Natural killer cell treated with Interleukin-12 subunit alpha and Interleukin-12 subunit beta and Interleukin-15 and Interleukin-18, amount 100 ng/mL, for 72 hours (primary cell): ENCODE data around the gene GCGR. TPM values are rescaled to one million over a fixed set of nuclear protein-coding genes. Genes with fewer than 3 reads are reported as not detected.
A peak's percentile ranks its signal among the peaks of the same experiment; 100 is the strongest.
"Not testable (repeated sequence)": the region's sequence is repeated elsewhere in the genome, so short reads cannot be mapped to it uniquely, and the experiment has no call there.

Source experiments
- ATAC-seq, 2 donors: fragments of 150-1000 bp; cut with Tn5 transposase in 1 of 2; sonication (Bioruptor Pico), chemical (Tn5 transposase) in 1 of 2; 2 replicates each; pipeline ENCODE4 v1.10.0; 2021
- DNase-seq: peaks from one replicate; pipeline ENCODE4 v3.0.0; 2022; ENCODE audit warnings: low spot score
- H3K27ac Mint-ChIP-seq, 2 donors: 1 replicate in 1 of 2; 2 replicates in 1 of 2; pipeline ENCODE4 v1.8.0; 2022; ENCODE audit warnings: mixed read lengths in 2 of 2, mild to moderate bottlenecking in 1 of 2, moderate library complexity in 1 of 2
- H3K27me3 Mint-ChIP-seq, 2 donors: 1 replicate in 1 of 2; 2 replicates in 1 of 2; pipeline ENCODE4 v1.8.0; 2022; ENCODE audit warnings: mixed read lengths in 2 of 2
- H3K36me3 Mint-ChIP-seq: one replicate; pipeline ENCODE4 v1.8.0; 2022; ENCODE audit warnings: mixed read lengths
- H3K4me1 Mint-ChIP-seq, 2 donors: 1 replicate in 1 of 2; 2 replicates in 1 of 2; pipeline ENCODE4 v1.8.0; 2022; ENCODE audit warnings: low read depth in 2 of 2, mixed read lengths in 2 of 2, mild to moderate bottlenecking in 1 of 2
- H3K4me3 Mint-ChIP-seq: one replicate; pipeline ENCODE4 v1.8.0; 2022; ENCODE audit warnings: mixed read lengths
- H3K9me3 Mint-ChIP-seq: 2 replicates; pipeline ENCODE4 v1.8.0; 2022; ENCODE audit warnings: mixed read lengths
- total RNA-seq, 2 donors: library from RNA; stranded (reverse); gene quantifications; one replicate each; pipeline ENCODE4 v1.2.3, GENCODE V29; 2022

The GCGR gene
- total RNA-seq, 2 donors from 2014 or later = not detected

DNA sequence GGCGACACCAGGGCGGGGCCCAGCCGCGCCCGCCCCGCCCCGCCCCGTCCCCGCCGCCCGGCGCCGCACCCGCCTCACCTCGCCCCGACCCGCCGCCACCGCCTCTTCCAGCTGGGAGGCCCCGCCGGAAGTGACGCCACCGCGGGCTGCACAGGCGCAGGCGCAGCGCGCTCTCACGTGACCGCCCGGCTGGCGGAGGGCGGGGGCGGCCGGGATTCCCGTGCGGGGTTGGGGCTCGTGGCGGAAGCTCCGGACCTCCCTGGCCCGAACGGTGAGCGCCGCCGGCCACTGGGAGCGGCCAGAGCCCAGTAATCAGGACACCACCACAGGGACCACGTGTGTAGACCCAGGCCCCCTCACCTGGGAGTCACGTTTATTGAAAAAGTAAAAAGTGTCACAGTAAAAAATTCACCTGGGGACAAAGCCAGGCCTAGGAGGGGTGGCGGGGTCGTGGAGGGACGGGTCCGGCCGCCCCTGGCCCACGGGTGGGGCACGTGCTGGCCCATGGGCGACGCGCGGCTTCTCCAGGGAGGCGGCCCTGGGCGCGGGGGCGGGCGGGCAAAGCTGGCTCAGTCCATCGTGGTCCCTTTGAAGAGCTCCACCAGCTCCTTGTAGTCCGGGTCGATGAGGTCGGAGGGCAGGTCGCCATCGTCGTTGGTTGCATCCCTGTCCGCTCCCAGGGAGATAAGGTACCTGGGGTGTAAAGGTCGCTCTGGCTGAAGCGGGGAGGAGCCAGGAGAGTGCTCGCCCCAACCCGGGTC lies 29.4 kb downstream of the GCGR start, which contains the start of gene MCRIP1:
MCRIP1 (minus strand) TSS at position 132 of the 761 bp plus-strand sequence. CDS start 8,785 bp downstream, outside the sequence.
- Mint-ChIP-seq H3K9me3 (no peaks in the 10 kb centered on the region), H3K36me3 (no peaks in the 10 kb centered on the region), H3K4me1 (peaks cover 26 to 35% of the 10 kb centered on the region in 2 donors), H3K27ac (peak within 1 kb of the TSS; percentile 86 to 93), H3K27me3 (no peaks in the 10 kb centered on the region), H3K4me3 (peak within 1 kb of the TSS; percentile 91)
- ATAC-seq = peak; percentile 90 to 92
- DNase-seq = peak; percentile 96

DNA sequence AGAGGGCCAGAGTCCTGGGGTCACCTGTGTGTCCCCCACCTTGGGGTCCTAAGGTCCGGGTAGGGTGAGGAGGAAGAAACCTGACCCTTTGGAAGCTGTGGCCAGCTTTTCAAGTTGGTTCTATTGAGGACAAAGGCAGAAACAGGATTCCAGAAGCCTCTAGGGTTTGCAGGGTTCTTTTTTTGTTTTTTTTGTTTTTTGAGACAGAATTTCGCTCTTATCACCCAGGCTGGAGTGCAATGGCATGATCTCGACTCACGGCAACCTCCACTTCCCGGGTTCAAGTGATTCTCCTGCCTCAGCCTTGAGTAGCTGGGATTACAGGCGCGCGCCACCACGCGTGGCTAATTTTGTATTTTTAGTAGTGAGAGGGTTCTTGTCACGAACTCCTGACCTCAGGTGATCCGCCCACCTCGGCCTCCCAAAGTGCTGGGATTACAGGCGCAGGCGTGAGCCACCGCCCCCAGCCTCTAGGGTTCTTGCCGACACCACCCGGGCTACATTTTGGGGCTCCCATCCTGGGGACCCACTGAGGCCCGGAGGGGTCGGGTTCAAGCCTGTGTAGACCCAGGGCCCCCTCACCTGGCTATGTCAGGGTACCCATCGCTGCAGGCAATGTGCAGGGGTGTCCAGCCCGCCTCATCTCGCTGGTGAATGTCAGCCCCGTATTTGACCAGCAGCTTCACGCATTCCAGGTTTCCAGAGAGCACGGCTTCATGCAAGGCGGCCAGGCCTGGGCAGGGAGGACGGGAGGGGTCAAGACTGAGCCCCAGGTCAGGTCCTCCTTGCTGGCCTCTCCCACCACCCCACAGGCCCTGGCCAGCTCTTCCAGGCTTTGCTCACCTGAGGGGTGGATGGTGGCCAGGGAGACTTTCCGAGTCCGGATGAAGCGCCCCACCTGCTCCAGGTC lies 30.2 kb downstream of the GCGR start:
- no peaks in the 10 kb centered on the region for H3K27me3 Mint-ChIP-seq
- peak overlapping the region; percentile 28 to 47 for H3K27ac Mint-ChIP-seq
- ATAC-seq = no peak

DNA sequence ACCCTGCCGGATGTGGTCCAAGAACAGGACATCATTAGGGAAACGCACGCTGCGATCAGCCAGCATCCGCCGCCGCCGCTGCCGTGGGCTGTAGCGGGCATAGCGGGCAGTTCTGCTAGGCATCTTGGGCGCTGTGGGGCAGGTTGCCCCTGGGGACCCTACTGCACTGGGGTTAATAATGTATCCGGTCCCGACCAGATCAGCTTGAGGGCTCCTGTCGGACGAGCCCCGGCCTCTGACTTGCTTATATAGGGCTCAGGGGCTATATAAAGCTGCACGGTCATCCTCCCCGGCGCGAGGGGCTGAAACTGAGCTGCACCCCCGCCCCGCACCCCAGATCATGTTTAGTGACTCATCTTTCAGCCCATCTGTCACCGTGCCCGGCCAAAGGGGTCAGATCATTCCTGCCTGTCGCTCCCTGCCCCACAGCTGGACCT lies 30.9 kb downstream of the GCGR start, which contains the start of gene PPP1R27:
PPP1R27 (minus strand) TSS at position 220 of the 437 bp plus-strand sequence; CDS start at position 123, 97 bp downstream.
- ATAC-seq = no peak
- H3K4me3 Mint-ChIP-seq = peak within 1 kb of the TSS; percentile 65
- H3K9me3 Mint-ChIP-seq = no peaks in the 10 kb centered on the region
- peaks cover 22 to 24% of the 10 kb centered on the region in 2 donors for H3K4me1 Mint-ChIP-seq
- no peaks in the 10 kb centered on the region for H3K36me3 Mint-ChIP-seq
- peak within 1 kb of the TSS; percentile 28 to 47 for H3K27ac Mint-ChIP-seq
- DNase-seq = no peak
- H3K27me3 Mint-ChIP-seq = no peaks in the 10 kb centered on the region

More for the DNA sequence above, 30.2 kb downstream of the GCGR start:
- H3K36me3 Mint-ChIP-seq = no peaks in the 10 kb centered on the region
- peak overlapping the region; percentile 65 for H3K4me3 Mint-ChIP-seq
- peaks cover 24 to 30% of the 10 kb centered on the region in 2 donors for H3K4me1 Mint-ChIP-seq
- H3K9me3 Mint-ChIP-seq = no peaks in the 10 kb centered on the region
- DNase-seq = peak; percentile 40

DNA sequence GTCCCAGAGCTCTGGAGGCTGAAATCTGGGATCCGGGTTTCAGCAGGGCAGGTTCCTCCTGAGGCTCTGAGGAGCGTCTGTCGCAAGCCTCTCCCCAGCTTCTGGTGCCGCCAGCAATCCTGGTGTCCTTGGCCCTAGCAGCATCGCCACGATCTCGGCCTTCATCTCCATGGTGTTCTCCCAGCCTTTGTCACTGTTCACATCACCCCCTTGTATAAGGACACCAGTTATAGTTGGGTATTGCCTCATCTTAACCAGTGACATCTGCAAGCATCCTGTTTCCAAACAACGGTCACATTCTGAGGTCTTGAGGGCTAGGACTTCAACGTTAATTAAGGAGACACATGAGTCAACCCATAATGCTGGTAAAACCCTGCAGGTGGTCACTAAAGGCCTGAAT lies 33.7 kb downstream of the GCGR start:
- ATAC-seq (no peak), DNase-seq (no peak)
- Mint-ChIP-seq H3K36me3 (no peaks in the 10 kb centered on the region), H3K4me3 (no peak overlapping the region), H3K27me3 (no peaks in the 10 kb centered on the region), H3K4me1 (peaks cover 6 to 8% of the 10 kb centered on the region in 2 donors), H3K27ac (no peak overlapping the region), H3K9me3 (no peaks in the 10 kb centered on the region)

DNA sequence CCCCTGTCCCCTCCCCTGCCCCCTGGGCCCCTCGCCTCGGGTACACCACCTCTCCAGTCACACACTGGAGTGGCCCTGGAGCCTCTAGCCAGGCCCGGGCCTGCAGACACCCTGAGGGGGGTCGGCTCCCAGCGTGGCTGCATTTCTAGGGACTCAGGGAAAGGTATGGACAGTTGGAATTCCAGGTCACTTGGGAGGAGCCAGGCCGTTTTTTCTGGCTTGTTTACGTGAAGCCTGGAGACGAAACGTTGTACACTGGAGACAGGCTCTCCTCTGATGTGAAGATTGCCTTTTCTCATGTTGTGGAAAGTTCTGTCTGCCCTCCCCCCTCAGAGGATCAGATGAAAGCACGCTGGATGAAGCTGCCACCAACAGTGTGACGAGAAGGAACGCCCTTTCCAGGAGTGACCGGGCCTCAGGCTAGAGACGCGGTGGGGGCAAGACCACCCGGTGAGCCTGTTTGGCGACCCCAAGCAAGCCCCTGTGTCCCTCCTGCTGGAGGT lies 34.9 kb downstream of the GCGR start:
- ATAC-seq = no peak
- Mint-ChIP-seq H3K36me3 (no peaks in the 10 kb centered on the region), H3K4me1 (peaks cover 6 to 8% of the 10 kb centered on the region in 2 donors), H3K27me3 (no peaks in the 10 kb centered on the region), H3K9me3 (no peaks in the 10 kb centered on the region), H3K27ac (no peak overlapping the region), H3K4me3 (no peak overlapping the region)
- no peak for DNase-seq

DNA sequence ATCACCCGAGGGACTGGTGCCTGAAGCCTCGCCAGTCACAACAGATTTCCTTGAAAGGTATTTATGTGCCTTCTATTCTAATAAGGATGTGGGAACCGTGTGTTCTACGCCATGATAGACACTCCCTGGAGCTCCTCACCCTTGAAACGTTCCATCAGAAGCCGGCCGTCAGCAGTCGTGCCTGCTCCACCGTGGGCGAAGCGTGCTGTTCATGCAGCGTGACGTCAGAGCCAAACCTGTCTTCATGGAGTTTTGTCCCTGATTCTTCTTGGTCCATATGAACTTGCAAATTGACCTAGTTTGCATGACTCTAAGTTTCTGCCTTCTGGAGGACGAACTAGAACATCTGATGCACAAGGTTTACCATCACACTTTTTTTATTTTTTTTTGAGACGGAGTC lies 35.4 kb downstream of the GCGR start:
- Mint-ChIP-seq H3K36me3 (no peaks in the 10 kb centered on the region), H3K4me3 (no peak overlapping the region), H3K4me1 (peaks cover 6 to 8% of the 10 kb centered on the region in 2 donors), H3K27ac (no peak overlapping the region), H3K27me3 (no peaks in the 10 kb centered on the region), H3K9me3 (no peaks in the 10 kb centered on the region)
- ATAC-seq (no peak), DNase-seq (no peak)

DNA sequence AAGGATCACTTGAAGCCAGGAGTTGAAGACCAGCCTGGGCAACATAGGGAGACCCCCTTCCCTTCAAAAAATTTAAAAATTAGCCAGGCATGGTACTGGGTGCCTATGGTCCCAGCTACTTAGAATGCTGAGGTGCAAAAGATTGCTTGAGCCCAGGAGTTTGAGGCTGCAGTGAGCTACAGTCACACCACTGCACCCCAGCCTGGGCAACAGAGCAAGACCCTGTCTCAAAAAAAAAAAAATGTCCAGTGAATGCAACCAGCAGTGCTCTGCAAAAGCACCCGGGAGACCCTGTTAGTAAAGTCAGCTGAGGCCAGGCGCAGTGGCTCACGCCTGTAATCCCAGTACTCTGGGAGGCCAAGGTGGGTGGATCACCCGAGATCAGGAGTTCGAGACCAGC lies 36.1 kb downstream of the GCGR start:
- DNase-seq, H3K4me3 Mint-ChIP-seq, H3K27me3 Mint-ChIP-seq, H3K4me1 Mint-ChIP-seq, H3K9me3 Mint-ChIP-seq, H3K36me3 Mint-ChIP-seq, H3K27ac Mint-ChIP-seq, ATAC-seq: not testable (repeated sequence)

DNA sequence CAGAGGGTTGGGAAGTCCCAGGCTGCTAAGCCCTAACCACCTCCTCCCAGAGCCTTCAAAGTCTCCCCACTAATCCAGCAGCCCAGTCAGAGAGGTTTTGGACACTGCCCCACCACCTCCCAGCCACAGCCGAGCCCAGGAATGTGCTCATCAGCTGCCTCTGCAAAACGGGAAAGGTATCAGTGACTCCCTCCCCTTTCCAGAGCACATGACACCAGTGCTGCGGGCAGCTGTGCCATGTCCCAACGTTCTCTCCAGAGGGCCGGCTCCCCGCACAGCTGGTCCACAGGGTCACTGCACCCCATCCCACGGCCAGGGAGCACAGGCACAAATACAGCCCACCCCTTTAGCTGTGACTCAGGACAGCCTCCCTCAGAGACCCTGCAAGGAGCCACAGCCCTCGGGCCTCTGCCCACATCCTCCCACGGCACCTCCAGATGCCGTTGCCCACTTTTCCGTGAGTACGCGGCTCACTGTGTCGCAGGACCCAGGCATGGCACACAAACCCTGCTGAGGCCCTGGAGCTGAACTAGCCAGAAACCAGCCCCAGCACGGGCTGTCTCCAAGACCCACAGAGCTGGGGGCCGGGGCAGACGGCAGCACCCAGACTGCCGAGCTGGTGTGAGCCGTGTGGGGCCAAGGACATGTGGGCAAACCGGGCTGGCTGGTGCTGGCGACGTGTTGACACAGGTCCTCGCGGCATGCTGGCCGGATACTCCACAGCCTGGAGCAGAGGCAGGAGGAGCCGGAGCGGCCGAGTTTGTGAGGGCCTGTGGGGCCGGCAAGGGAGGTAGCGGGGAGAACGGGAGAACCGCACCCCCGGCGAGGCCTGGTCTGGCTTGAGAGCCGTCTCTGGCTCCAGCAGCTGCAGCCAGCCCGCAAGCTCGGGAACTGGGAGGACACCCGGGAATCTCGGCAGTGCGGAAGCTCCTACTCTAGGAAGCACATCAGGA lies 37.2 kb downstream of the GCGR start:
- Mint-ChIP-seq H3K36me3 (no peaks in the 10 kb centered on the region), H3K9me3 (no peaks in the 10 kb centered on the region), H3K4me3 (no peak overlapping the region), H3K27ac (no peak overlapping the region), H3K4me1 (peaks cover 6 to 8% of the 10 kb centered on the region in 2 donors), H3K27me3 (no peaks in the 10 kb centered on the region)
- DNase-seq (no peak), ATAC-seq (no peak)

DNA sequence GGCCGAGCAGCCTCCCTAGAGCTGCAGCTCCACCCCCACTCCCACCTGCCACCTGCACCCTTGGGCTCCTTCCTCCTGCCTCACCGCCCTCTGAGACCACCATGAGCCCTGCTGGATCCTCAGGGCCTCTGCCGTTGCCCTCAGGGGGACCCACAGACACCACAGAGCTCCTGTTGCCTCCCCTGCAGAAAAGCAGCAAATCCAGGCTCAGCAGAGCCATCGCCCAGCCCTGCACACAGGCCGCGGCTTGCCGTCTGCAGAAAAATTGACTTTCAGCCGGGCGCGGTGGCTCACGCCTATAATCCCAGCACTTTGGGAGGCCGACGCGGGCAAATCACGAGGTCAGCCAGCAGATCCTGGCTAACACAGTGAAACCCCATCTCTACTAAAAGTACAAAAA lies 37.9 kb downstream of the GCGR start:
- H3K9me3 Mint-ChIP-seq = no peaks in the 10 kb centered on the region
- peaks cover 6 to 8% of the 10 kb centered on the region in 2 donors for H3K4me1 Mint-ChIP-seq
- no peak overlapping the region for H3K27ac Mint-ChIP-seq
- no peak overlapping the region for H3K4me3 Mint-ChIP-seq
- H3K27me3 Mint-ChIP-seq = no peaks in the 10 kb centered on the region
- ATAC-seq (no peak), DNase-seq (no peak)
- no peaks in the 10 kb centered on the region for H3K36me3 Mint-ChIP-seq

DNA sequence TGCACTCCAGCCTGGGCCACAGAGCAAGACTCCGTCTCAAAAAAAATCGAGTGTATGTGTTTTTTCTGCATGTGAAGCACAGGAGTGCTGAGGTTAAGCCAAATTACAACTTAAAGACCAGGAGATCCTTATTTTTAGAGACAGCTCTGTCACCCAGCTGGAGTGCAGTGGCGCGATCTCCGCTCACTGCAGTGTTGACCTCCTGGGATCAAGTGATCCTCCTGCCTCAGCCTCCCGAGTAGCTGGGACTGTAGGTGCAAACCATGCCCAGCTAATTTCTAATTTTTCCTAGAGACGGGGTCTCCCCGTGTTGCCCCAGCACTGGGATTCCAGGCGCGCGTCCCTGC lies 38.4 kb downstream of the GCGR start:
- no peak overlapping the region for H3K4me3 Mint-ChIP-seq

DNA sequence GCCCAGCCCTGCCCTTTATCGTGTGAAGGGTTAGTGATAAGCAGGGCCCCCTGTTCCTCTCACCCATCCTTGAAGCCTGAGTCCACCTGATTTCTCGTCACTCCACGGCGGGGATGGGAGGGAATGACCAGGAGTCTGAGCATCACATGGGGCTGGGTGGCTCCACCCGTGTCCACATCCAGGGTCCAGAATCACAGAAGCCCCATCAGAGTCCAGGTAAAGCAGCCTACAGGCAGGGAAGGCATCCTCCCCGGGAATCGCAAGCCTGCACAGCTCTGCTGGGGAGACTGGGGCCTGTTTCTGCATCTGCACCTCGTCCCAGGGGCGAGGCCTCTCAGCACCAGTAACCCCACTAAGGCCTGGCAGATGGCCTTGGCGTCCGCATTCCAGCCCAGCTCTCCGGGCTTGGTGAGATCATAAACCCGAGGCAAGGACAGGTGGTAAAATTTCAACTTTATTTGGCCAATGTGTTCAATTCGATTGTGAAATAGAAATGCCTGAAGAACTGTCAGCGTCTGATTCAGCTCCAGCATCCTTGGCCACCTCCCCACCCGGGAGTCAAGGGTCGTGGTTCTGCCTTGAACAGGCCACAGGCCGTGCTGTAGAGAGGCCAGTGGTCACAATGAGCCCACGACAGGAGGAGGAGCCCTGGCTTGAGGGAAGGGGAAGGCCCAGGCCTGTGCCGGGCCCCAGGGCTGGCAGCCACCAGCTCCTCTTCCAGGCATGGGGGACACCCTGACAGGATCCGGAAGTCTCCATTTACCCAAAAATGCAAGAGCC lies 39.0 kb downstream of the GCGR start:
- Mint-ChIP-seq H3K4me3 (no peak overlapping the region), H3K9me3 (no peaks in the 10 kb centered on the region), H3K4me1 (peaks cover 1 to 4% of the 10 kb centered on the region in 2 donors), H3K36me3 (no peaks in the 10 kb centered on the region), H3K27me3 (no peaks in the 10 kb centered on the region), H3K27ac (no peak overlapping the region)
- DNase-seq = no peak
- ATAC-seq = no peak

More for the DNA sequence above, 38.4 kb downstream of the GCGR start:
- H3K27me3 Mint-ChIP-seq = no peaks in the 10 kb centered on the region
- H3K27ac Mint-ChIP-seq = no peak overlapping the region
- ATAC-seq (no peak), DNase-seq (no peak)
- H3K4me1 Mint-ChIP-seq = peaks cover 6 to 8% of the 10 kb centered on the region in 2 donors
- H3K36me3 Mint-ChIP-seq = no peaks in the 10 kb centered on the region
- no peaks in the 10 kb centered on the region for H3K9me3 Mint-ChIP-seq

DNA sequence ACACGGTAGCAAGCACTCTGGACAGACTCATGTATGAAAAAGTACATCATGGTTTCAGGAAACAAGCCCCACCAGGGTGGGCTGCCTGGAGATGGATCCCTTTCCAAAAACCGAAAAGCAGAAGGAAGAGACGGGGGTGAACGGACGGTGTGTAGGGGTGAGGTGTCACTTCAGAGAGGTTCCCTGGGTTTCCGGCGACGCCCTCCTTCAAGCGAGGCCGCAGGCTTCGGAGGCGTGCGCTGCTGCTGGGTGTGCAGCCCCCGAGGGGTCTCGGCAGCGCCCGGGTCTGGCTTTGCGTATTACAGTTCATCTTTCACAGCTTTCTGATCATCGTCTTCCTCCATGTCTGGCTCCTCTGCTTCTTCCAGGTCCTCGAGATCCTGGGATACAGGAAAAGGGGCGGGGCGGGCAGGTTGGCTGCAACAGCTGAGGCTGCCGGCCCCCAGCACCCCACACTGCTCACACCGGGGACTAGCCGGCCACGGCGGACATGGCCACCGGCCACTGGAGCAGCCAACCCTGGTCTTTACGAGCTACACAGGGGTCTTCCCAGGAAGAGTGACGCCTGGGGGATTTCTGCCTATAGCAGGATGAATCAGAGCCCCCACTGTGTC lies 39.9 kb downstream of the GCGR start:
- no peak overlapping the region for H3K27ac Mint-ChIP-seq
- H3K27me3 Mint-ChIP-seq = no peaks in the 10 kb centered on the region
- DNase-seq = no peak
- ATAC-seq = no peak
- H3K9me3 Mint-ChIP-seq = no peaks in the 10 kb centered on the region
- no peaks in the 10 kb centered on the region for H3K36me3 Mint-ChIP-seq
- peaks cover 0 to 2% of the 10 kb centered on the region in 2 donors for H3K4me1 Mint-ChIP-seq
- no peak overlapping the region for H3K4me3 Mint-ChIP-seq
